SK-N-SH treated with all-trans-retinoic acid at 6 μM for 48 hours (cell line): Measurements from ENCODE around the gene PTPRN2.

ENCODE experiments used
- ATAC-seq: fragments of 200-7000 bp; cut with Tn5 transposase; 3 replicates; pipeline ENCODE4 v1.9.1; 2020; ENCODE audit warnings: mild to moderate bottlenecking, moderate library complexity
- ARNTL ChIP-seq: fragments of 450-650 bp; formaldehyde crosslinking; IDR thresholded peaks from 2 replicates; pipeline ENCODE4 v1.5.0; 2020; ENCODE audit warnings: low read depth, mild to moderate bottlenecking, moderate library complexity, borderline replicate concordance
- BACH2 ChIP-seq: fragments of 250-450 bp; sonication (Bioruptor Pico); IDR thresholded peaks from 2 replicates; pipeline ENCODE4 v1.9.0; 2021; ENCODE audit warnings: mild to moderate bottlenecking, borderline replicate concordance
- CREB5 ChIP-seq: fragments of 250-450 bp; sonication (Bioruptor Pico); IDR thresholded peaks from 2 replicates; pipeline ENCODE4 v1.5.1; 2020; ENCODE audit warnings: low read depth, mild to moderate bottlenecking, moderate library complexity
- CSDC2 ChIP-seq: fragments of 250-450 bp; sonication (Bioruptor Pico); IDR thresholded peaks from 2 replicates; pipeline ENCODE4 v1.5.0; 2020; ENCODE audit warnings: mild to moderate bottlenecking, moderate library complexity
- CSRNP3 ChIP-seq: fragments of 250-450 bp; sonication (Bioruptor Pico); IDR thresholded peaks from 2 replicates; pipeline ENCODE4 v1.5.1; 2021; ENCODE audit warnings: mild to moderate bottlenecking, moderate library complexity
- ESRRG ChIP-seq: fragments of 250-450 bp; sonication (Bioruptor Pico); IDR thresholded peaks from 2 replicates; pipeline ENCODE4 v1.6.1; 2021; ENCODE audit warnings: mild to moderate bottlenecking
- GLIS3 ChIP-seq: fragments of 250-450 bp; sonication (Bioruptor Pico); IDR thresholded peaks from 2 replicates; pipeline ENCODE4 v1.5.0; 2020; ENCODE audit warnings: mild to moderate bottlenecking, moderate library complexity
- ISL1 ChIP-seq: fragments of 250-450 bp; sonication (Bioruptor Pico); IDR thresholded peaks from 2 replicates; pipeline ENCODE4 v2.1.2; 2022; ENCODE audit warnings: mild to moderate bottlenecking, moderate library complexity
- OSR1 ChIP-seq: fragments of 250-450 bp; sonication (Bioruptor Pico); IDR thresholded peaks from 2 replicates; pipeline ENCODE4 v1.8.0; 2022; ENCODE audit warnings: moderate library complexity, mild to moderate bottlenecking, inconsistent platforms
- PATZ1 ChIP-seq: fragments of 250-450 bp; sonication (Bioruptor Pico); IDR thresholded peaks from 2 replicates; pipeline ENCODE4 v1.8.0; 2020; ENCODE audit warnings: mild to moderate bottlenecking, moderate library complexity, borderline replicate concordance
- POU6F1 ChIP-seq: fragments of 250-450 bp; sonication (Bioruptor Pico); IDR thresholded peaks from 2 replicates; pipeline ENCODE4 v1.8.0; 2021; ENCODE audit warnings: low read depth, mild to moderate bottlenecking, moderate library complexity, borderline replicate concordance
- PPARA ChIP-seq: fragments of 250-450 bp; sonication (Bioruptor Pico); IDR thresholded peaks from 2 replicates; pipeline ENCODE4 v1.5.0; 2020; ENCODE audit warnings: mild to moderate bottlenecking, borderline replicate concordance
- RARB ChIP-seq: fragments of 250-450 bp; sonication (Bioruptor Pico); IDR thresholded peaks from 2 replicates; pipeline ENCODE4 v1.8.0; 2021; ENCODE audit warnings: mild to moderate bottlenecking, moderate library complexity
- SNAI2 ChIP-seq: fragments of 250-450 bp; sonication (Bioruptor Pico); IDR thresholded peaks from 2 replicates; pipeline ENCODE4 v1.5.0; 2020; ENCODE audit warnings: mild to moderate bottlenecking, moderate library complexity
- TCF4 ChIP-seq: fragments of 250-450 bp; sonication (Bioruptor Pico); IDR thresholded peaks from 2 replicates; pipeline ENCODE4 v1.8.0; 2021; ENCODE audit warnings: mild to moderate bottlenecking, moderate library complexity, borderline replicate concordance
- TOX ChIP-seq: fragments of 250-450 bp; sonication (Bioruptor Pico); IDR thresholded peaks from 2 replicates; pipeline ENCODE4 v1.8.0; 2021; ENCODE audit warnings: mild to moderate bottlenecking, moderate library complexity, borderline replicate concordance
- TSHZ2 ChIP-seq: fragments of 250-450 bp; sonication (Bioruptor Pico); IDR thresholded peaks from 2 replicates; pipeline ENCODE4 v1.5.0; 2020; ENCODE audit warnings: mild to moderate bottlenecking, moderate library complexity
- ZC3H10 ChIP-seq: fragments of 250-450 bp; sonication (Bioruptor Pico); IDR thresholded peaks from 2 replicates; pipeline ENCODE4 v1.5.1; 2021; ENCODE audit warnings: mild to moderate bottlenecking, moderate library complexity
- ZFP3 ChIP-seq: fragments of 250-450 bp; sonication (Bioruptor Pico); IDR thresholded peaks from 2 replicates; pipeline ENCODE4 v1.5.0; 2020; ENCODE audit warnings: mild to moderate bottlenecking, moderate library complexity
- ZFP30 ChIP-seq: fragments of 450-650 bp; formaldehyde crosslinking; IDR thresholded peaks from 2 replicates; pipeline ENCODE4 v1.5.0; 2022; ENCODE audit warnings: mild to moderate bottlenecking, moderate library complexity
- ZNF565 ChIP-seq: fragments of 450-650 bp; formaldehyde crosslinking; conservative IDR thresholded peaks from 2 replicates; pipeline ENCODE4 v1.5.0; 2020; ENCODE audit warnings: low read depth, mild to moderate bottlenecking, moderate library complexity
- ZNF70 ChIP-seq: fragments of 450-650 bp; formaldehyde crosslinking; IDR thresholded peaks from 2 replicates; pipeline ENCODE4 v1.5.0; 2020; ENCODE audit warnings: mild to moderate bottlenecking, moderate library complexity
- ZNF8 ChIP-seq: fragments of 450-650 bp; formaldehyde crosslinking; IDR thresholded peaks from 2 replicates; pipeline ENCODE4 v1.5.0; 2020; ENCODE audit warnings: mild to moderate bottlenecking, moderate library complexity

PTPRN2 gene

DNA sequence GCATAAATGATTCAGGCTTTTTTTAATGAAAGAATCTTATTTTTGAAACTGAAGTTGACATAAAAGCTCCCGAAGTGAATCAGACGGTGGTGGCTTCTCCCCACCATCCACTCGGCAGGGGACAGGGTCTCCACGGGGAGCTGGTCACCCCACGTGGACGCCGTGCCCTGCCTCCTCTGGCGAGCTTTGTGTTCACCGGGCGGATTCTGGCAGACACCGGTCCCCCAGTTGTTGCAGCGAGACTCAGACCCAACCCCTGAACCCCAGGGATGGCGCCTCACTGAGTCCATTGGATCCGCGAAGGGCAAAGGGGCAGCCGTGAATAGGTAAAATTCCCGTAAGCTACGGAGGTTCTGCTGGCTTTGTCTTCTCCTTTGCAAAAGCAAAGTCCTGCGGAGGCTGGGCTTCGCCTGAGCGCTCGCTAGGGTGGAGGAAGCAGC lies 38.4 kb downstream of the PTPRN2 start (continued):
- TF ChIP-seq TOX (CRISPR knock-in tag) (no peak), ZNF8 (CRISPR knock-in tag) (no peak), ESRRG (CRISPR knock-in tag) (no peak)

GRCh38 chr7:158548726-158549125 lies 38.9 kb downstream of the PTPRN2 start:
- TF ChIP-seq TCF4 (CRISPR knock-in tag) (no peak), CSRNP3 (no peak), TSHZ2 (CRISPR knock-in tag) (no peak), ESRRG (CRISPR knock-in tag) (no peak), POU6F1 (CRISPR knock-in tag) (no peak), ZFP30 (CRISPR knock-in tag) (no peak), ISL1 (CRISPR knock-in tag) (no peak), CREB5 (CRISPR knock-in tag) (no peak), ARNTL (no peak), BACH2 (CRISPR knock-in tag) (no peak), RARB (CRISPR knock-in tag) (no peak), ZNF565 (CRISPR knock-in tag) (no peak), TOX (CRISPR knock-in tag) (no peak), PPARA (CRISPR knock-in tag) (no peak), PATZ1 (CRISPR knock-in tag) (no peak), ZC3H10 (CRISPR knock-in tag) (no peak), OSR1 (no peak), ZFP3 (CRISPR knock-in tag) (no peak), SNAI2 (CRISPR knock-in tag) (no peak)
- TF ChIP-seq, all 23 proteins: peak for 0
- ATAC-seq = no peak

DNA sequence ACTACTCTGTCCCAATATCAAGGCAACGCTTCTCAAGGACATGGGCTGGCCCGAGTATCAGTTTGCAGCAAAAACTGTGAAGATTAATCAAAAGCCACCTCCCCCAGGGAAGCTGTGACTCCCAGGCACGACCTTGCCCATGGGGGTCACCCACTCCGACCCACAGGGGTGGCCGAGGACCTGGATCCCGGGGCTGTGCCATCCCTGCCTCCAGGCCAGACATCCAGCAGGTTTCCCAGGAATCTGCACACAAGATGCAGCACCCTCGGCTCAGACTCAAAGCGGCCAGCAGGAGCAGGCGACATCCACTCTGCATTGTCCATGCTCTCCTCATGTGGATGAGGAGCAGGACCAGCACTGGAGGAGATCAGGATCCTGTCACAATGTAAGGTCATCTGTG lies 39.8 kb downstream of the PTPRN2 start:
- no peak for ATAC-seq
- no peak for TF ChIP-seq CSRNP3
- TF ChIP-seq ISL1 (CRISPR knock-in tag) = no peak
- no peak for TF ChIP-seq ZFP3 (CRISPR knock-in tag)
- TF ChIP-seq RARB (CRISPR knock-in tag) = no peak
- no peak for TF ChIP-seq ZNF70 (CRISPR knock-in tag)
- TF ChIP-seq PATZ1 (CRISPR knock-in tag) = no peak
- TF ChIP-seq ZNF8 (CRISPR knock-in tag) = no peak
- TF ChIP-seq OSR1 = no peak
- no peak for TF ChIP-seq CSDC2
- no peak for TF ChIP-seq BACH2 (CRISPR knock-in tag)
- TF ChIP-seq ZFP30 (CRISPR knock-in tag) = no peak
- no peak for TF ChIP-seq CREB5 (CRISPR knock-in tag)
- TF ChIP-seq GLIS3 (CRISPR knock-in tag) = no peak
- no peak for TF ChIP-seq ZC3H10 (CRISPR knock-in tag)
- no peak for TF ChIP-seq TOX (CRISPR knock-in tag)
- no peak for TF ChIP-seq ESRRG (CRISPR knock-in tag)
- no peak for TF ChIP-seq PPARA (CRISPR knock-in tag)
- TF ChIP-seq TCF4 (CRISPR knock-in tag) = no peak
- no peak for TF ChIP-seq ZNF565 (CRISPR knock-in tag)
